C1 segment of cervical spinal cord (tissue), 14 donors: Measurements from ENCODE around the gene RAB39B.
"Not testable (repeated sequence)": the region's sequence is repeated elsewhere in the genome, so short reads cannot be mapped to it uniquely, and the experiment has no call there.

Source experiments
- DNase-seq, 14 donors: peaks; one replicate each; lab custom pipeline; 2025; lab: John Stamatoyannopoulos, UW

RAB39B gene

GRCh38 chrX:155263854-155264628 lies at the start of gene RAB39B:
TSS of gene RAB39B (minus strand) at chrX:155264491. CDS start at chrX:155264288, 203 bp downstream.
- DNase-seq: peak in 12 of 14 donors; percentile 14 to 77 (median 36)

- DNase-seq: no peak
Measured at GRCh38 chrX:155313766-155314165, 49.5 kb upstream of the RAB39B start.

GRCh38 chrX:155293771-155294170 lies 29.5 kb upstream of the RAB39B start:
- no peak for DNase-seq

GRCh38 chrX:155279873-155280272 lies 15.6 kb upstream of the RAB39B start:
- no peak for DNase-seq

- no peak for DNase-seq
Measured at GRCh38 chrX:155270969-155271368, 6.7 kb upstream of the RAB39B start.

- DNase-seq: not testable (repeated sequence)
Measured at GRCh38 chrX:155267995-155268394, 3.7 kb upstream of the RAB39B start.

GRCh38 chrX:155266439-155266838 lies 2.1 kb upstream of the RAB39B start:
- no peak for DNase-seq

GRCh38 chrX:155262970-155263754 lies 1.1 kb downstream of the RAB39B start:
- no peak for DNase-seq

- no peak for DNase-seq
Measured at GRCh38 chrX:155259752-155260151, 4.5 kb downstream of the RAB39B start.

- no peak for DNase-seq
Measured at GRCh38 chrX:155251391-155251790, 12.9 kb downstream of the RAB39B start.

- DNase-seq: no peak
Measured at GRCh38 chrX:155247497-155247896, 16.8 kb downstream of the RAB39B start.

GRCh38 chrX:155246748-155247147 lies 17.5 kb downstream of the RAB39B start:
- no peak for DNase-seq

GRCh38 chrX:155242300-155242699 lies 22.0 kb downstream of the RAB39B start:
- no peak for DNase-seq

GRCh38 chrX:155237719-155238118 lies 26.6 kb downstream of the RAB39B start:
- no peak for DNase-seq

- DNase-seq: no peak
Measured at GRCh38 chrX:155235891-155236290, 28.4 kb downstream of the RAB39B start.

GRCh38 chrX:155231163-155231562 lies 33.1 kb downstream of the RAB39B start:
- no peak for DNase-seq

- DNase-seq: no peak
Measured at GRCh38 chrX:155225774-155226173, 38.5 kb downstream of the RAB39B start.

GRCh38 chrX:155223746-155224145 lies 40.5 kb downstream of the RAB39B start:
- not testable (repeated sequence) for DNase-seq

- DNase-seq: no peak
Measured at GRCh38 chrX:155221351-155221750, 42.9 kb downstream of the RAB39B start.

GRCh38 chrX:155218777-155219176 lies 45.5 kb downstream of the RAB39B start:
- DNase-seq: no peak

- peak in 1 of 14 donors; percentile 17 for DNase-seq
Measured at GRCh38 chrX:155216940-155217440, 47.3 kb downstream of the RAB39B start.

GRCh38 chrX:155216179-155216939 lies 47.9 kb downstream of the RAB39B start, which contains the start of gene VBP1:
TSS of gene VBP1 (plus strand) at chrX:155216460. CDS start at chrX:155216483, 23 bp downstream.
- peak; percentile 28 to 94 (median 83) for DNase-seq
